GM10248 (cell line): ENCODE measurements around the gene TBC1D20.
"Not testable (repeated sequence)": the region's sequence is repeated elsewhere in the genome, so short reads cannot be mapped to it uniquely, and the experiment has no call there.

Experiments
- CTCF ChIA-PET: fragments of 300-600 bp; sonication (Branson Sonifier 250); formaldehyde crosslinking; extraction: SDS; loops from one replicate; lab custom pipeline; 2021; ENCODE audit warnings: antibody characterized with exemption; lab: Yijun Ruan, JAX
- POLR2A ChIA-PET: fragments of 350-650 bp; sonication (Branson Sonifier 250); formaldehyde crosslinking; extraction: SDS; loops from one replicate; lab custom pipeline; 2020; ENCODE audit warnings: antibody characterized with exemption; lab: Yijun Ruan, JAX
- DNase-seq: peaks from one replicate; pipeline ENCODE4 v3.0.0; 2012; ENCODE audit errors: extremely low spot score
- TF ChIP-seq, protein P1 (sequence below): IDR thresholded peaks from 2 replicates; pipeline ENCODE4 v1.5.1; 2012; ENCODE audit warnings: mild to moderate bottlenecking, low read depth; ENCODE audit errors: extremely low read depth, missing control alignments, control extremely low read depth

TBC1D20 gene

GRCh38 chr20:399182-399707 is 63.1 kb downstream of the TBC1D20 start:
- POLR2A ChIA-PET, result interaction anchor here (2.8 kb wide), 1 partner anchor 8 kb away, joined by 9 read pairs; no protein-coding TSS in a partner anchor
- CTCF ChIA-PET, result interaction anchor here (1.0 to 1.7 kb wide), 2 partner anchors 8 to 13 kb away, joined by 3 to 6 read pairs; no protein-coding TSS in a partner anchor
- TF ChIP-seq, protein P1, sequence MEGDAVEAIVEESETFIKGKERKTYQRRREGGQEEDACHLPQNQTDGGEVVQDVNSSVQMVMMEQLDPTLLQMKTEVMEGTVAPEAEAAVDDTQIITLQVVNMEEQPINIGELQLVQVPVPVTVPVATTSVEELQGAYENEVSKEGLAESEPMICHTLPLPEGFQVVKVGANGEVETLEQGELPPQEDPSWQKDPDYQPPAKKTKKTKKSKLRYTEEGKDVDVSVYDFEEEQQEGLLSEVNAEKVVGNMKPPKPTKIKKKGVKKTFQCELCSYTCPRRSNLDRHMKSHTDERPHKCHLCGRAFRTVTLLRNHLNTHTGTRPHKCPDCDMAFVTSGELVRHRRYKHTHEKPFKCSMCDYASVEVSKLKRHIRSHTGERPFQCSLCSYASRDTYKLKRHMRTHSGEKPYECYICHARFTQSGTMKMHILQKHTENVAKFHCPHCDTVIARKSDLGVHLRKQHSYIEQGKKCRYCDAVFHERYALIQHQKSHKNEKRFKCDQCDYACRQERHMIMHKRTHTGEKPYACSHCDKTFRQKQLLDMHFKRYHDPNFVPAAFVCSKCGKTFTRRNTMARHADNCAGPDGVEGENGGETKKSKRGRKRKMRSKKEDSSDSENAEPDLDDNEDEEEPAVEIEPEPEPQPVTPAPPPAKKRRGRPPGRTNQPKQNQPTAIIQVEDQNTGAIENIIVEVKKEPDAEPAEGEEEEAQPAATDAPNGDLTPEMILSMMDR, result no peak
- no peak for DNase-seq

- ChIA-PET POLR2A (interaction anchor here (2.8 kb wide), 1 partner anchor 10 kb away, joined by 9 read pairs; no protein-coding TSS in a partner anchor), CTCF (interaction anchor here (1.7 kb wide), 1 partner anchor 10 kb away, joined by 6 read pairs; no protein-coding TSS in a partner anchor)
- DNase-seq, result no peak
- TF ChIP-seq, protein P1, result no peak
Observed at GRCh38 chr20:397432-398237, 64.7 kb downstream of the TBC1D20 start.

- ChIA-PET POLR2A (interaction anchor here (2.8 kb wide), 1 partner anchor 10 kb away, joined by 9 read pairs; no protein-coding TSS in a partner anchor), CTCF (no interaction called here)
- TF ChIP-seq, protein P1, result no peak
- DNase-seq, result no peak
Observed at GRCh38 chr20:396619-397431, 65.5 kb downstream of the TBC1D20 start.

- ChIA-PET CTCF (no interaction called here), POLR2A (no interaction called here)
- TF ChIP-seq, protein P1, result no peak
- DNase-seq, result no peak
Observed at GRCh38 chr20:396252-396618, 66.1 kb downstream of the TBC1D20 start.

DNA sequence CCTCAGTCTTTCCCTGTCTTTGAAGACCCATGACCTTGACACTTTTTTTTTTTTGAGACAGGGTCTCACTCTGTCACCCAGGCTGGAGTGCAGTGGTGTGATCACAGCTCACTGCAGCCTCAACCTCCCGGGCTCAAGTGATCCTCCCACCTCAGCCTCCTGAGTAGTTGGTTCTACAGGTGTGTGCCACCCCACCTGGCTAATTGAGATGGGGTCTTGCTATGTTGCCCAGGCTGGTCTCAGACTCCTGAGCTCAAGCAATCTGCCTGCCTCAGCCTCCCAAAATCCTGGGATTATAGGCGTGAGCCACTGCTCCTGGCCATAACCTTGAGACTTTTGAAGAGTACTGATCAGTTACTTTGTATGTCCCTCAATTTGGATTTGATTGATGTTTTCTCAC is 69.0 kb downstream of the TBC1D20 start:
- POLR2A ChIA-PET, DNase-seq: not testable (repeated sequence)
- CTCF ChIA-PET, result interaction anchor here (0.9 kb wide), 1 partner anchor 14 kb away, joined by 4 read pairs; no protein-coding TSS in a partner anchor

DNA sequence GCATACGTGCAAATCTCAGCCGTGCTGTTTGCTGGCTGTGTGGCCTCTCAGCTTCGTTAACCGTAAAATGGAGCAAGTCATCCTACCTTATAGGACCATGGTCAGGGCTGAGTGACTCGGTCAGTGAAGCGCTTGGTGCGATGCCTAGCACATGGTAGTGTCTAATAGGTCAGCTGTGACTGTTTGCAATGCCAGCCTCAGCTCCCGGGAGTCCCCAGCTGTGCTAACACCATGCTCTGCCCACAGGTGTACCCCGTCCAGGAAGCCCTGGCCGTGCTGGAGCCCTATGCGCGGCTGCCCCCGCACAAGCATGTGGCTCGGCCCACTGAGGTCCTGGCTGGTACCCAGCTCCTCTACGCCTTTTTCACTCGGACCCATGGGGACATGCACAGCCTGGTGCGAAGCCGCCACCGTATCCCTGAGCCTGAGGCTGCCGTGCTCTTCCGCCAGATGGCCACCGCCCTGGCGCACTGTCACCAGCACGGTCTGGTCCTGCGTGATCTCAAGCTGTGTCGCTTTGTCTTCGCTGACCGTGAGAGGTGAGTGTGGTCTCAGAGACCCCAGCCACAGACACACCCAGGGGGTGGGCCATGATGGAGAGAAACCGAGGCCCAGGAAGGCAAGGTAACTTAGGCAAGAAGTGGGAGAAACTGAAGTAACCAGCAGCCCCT is 71.2 kb downstream of the TBC1D20 start:
- TF ChIP-seq, protein P1, result no peak
- ChIA-PET CTCF (interaction anchor here (1.1 kb wide), 1 partner anchor 24 kb away, joined by 3 read pairs; no protein-coding TSS in a partner anchor), POLR2A (no interaction called here)

More for the DNA sequence above, 71.2 kb downstream of the TBC1D20 start:
- DNase-seq, result no peak
